GM23248 (cell line): Measurements from ENCODE around the gene RHOJ.

Experiments used
- EZH2 ChIP-seq: fragments of 200-600 bp; sonication (generic); IDR thresholded peaks from 2 replicates; pipeline ENCODE4 v1.6.1; 2018; ENCODE audit warnings: antibody characterized with exemption, mild to moderate bottlenecking; ENCODE audit not compliant: insufficient read depth, poor library complexity, severe bottlenecking
- EZH2phosphoT487 ChIP-seq: fragments of 200-600 bp; sonication (generic); IDR thresholded peaks from 2 replicates; pipeline ENCODE4 v1.6.1; 2018; ENCODE audit warnings: antibody characterized with exemption, moderate library complexity, mild to moderate bottlenecking, low read depth; ENCODE audit not compliant: insufficient read depth

DNA sequence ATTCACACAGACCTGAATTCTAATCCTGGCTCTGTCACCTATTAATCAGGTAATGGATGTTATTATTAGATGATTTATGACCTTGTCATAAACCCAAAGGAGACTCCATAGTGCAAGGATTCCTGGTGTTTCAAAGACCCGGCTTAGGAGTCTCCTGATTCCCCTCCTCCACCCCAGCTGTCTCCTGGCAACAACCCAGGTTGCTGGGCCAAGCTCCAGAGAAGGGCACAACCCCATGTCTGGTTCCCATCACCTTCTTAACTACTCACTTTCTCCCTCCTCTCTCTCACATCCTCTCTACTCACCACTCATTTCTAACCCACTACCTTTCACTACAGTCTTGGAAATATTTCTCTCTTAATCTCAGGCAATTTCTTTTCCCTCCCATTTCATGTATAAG is 41.6 kb downstream of the RHOJ start:
- TF ChIP-seq EZH2phosphoT487 (no peak), EZH2 (no peak)
